ENCODE results near the gene SCN2A.

DNA sequence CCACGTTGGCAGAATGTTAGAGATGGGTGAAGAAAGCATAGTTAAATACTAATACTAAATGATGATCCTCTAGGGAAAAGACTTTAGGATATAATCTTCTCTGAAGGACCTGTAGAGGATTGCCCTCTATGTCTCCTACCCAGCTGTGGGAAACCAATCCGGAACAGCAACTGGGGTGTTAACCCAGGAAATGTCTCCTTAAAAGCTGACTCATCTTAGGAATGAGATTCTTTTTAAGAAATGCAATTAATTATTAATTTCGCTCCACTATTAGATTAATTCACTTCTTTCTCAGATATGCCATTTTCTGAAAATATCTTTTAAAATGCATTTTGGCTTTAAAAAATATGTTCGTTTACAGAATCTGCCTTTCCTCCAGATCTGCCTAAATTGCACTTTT lies 42.8 kb upstream of the SCN2A start:
- no peak for TF ChIP-seq ZNF292 (tag by site-specific recombination; IDR thresholded peaks at IDR 0.05; ENCODE audit: borderline replicate concordance, low read depth)
- no peak for TF ChIP-seq ATF2 (tag by site-specific recombination; IDR thresholded peaks at IDR 0.05; ENCODE audit: low read depth)
- TF ChIP-seq ZNF274 (IDR thresholded peaks at IDR 0.05; ENCODE audit: low read length), result no peak
- no peak for TF ChIP-seq ZNF274 (tag by site-specific recombination; IDR thresholded peaks at IDR 0.05; ENCODE audit: borderline replicate concordance)
- TF ChIP-seq GLI4 (tag by site-specific recombination; IDR thresholded peaks at IDR 0.05), result no peak
- no peak for TF ChIP-seq REST (tag by site-specific recombination; IDR thresholded peaks at IDR 0.05)
- no peak for TF ChIP-seq ZNF792 (tag by site-specific recombination; IDR thresholded peaks at IDR 0.05)
- no peak for TF ChIP-seq ZFP41 (tag by site-specific recombination; IDR thresholded peaks at IDR 0.05; ENCODE audit: borderline replicate concordance)
- TF ChIP-seq HOXA7 (CRISPR knock-in tag; IDR thresholded peaks at IDR 0.05; ENCODE audit: borderline replicate concordance), result no peak
- TF ChIP-seq KLF17 (tag by site-specific recombination; IDR thresholded peaks at IDR 0.05), result no peak
- TF ChIP-seq ZNF114 (tag by site-specific recombination; IDR thresholded peaks at IDR 0.05), result no peak
- TF ChIP-seq, protein P1, sequence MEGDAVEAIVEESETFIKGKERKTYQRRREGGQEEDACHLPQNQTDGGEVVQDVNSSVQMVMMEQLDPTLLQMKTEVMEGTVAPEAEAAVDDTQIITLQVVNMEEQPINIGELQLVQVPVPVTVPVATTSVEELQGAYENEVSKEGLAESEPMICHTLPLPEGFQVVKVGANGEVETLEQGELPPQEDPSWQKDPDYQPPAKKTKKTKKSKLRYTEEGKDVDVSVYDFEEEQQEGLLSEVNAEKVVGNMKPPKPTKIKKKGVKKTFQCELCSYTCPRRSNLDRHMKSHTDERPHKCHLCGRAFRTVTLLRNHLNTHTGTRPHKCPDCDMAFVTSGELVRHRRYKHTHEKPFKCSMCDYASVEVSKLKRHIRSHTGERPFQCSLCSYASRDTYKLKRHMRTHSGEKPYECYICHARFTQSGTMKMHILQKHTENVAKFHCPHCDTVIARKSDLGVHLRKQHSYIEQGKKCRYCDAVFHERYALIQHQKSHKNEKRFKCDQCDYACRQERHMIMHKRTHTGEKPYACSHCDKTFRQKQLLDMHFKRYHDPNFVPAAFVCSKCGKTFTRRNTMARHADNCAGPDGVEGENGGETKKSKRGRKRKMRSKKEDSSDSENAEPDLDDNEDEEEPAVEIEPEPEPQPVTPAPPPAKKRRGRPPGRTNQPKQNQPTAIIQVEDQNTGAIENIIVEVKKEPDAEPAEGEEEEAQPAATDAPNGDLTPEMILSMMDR (tag by site-specific recombination; IDR thresholded peaks at IDR 0.05), result no peak
- TF ChIP-seq HOXD13 (CRISPR knock-in tag; IDR thresholded peaks at IDR 0.05; ENCODE audit: borderline replicate concordance), result no peak
- no peak for TF ChIP-seq PRDM10 (tag by site-specific recombination; IDR thresholded peaks at IDR 0.05)
- no peak for TF ChIP-seq ZNF639 (tag by site-specific recombination; IDR thresholded peaks at IDR 0.05)
